Measurements from ENCODE around the gene NPFF.

NPFF gene

DNA sequence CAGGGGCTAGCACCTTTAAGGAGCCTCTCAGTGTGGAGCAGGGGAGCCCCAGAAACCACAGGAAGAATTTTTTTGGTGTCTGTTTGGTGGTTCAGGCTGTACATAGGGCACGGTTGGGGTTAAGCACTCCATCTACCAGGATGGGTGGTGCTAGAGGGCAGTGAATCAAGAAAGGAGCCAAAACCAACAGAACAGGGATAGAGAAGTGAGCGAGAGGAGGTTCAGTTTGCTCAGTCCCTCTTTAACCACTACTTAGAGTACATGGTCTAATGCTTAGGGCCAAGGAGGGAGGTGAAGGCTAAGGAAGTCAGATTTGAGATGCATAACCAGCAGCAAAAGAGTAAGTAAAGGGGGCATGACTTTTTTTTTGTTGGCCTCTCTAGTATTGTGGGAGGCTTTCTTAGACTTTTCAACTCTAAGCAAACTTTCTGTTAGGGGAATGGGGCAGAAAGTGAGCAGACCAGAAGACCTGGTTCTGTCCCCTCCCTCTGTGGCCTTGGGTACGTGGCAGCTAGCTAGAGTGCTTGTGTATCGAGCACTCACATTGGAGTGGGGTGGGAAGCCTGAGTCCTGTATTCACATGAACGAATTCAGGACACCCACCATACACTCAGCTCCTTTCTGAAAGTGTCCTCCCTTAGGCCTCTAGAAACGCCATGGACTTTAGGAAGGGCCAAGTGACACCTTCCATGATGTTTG is 6.6 kb upstream of the NPFF start:
- no peak for DNase-seq

- DNase-seq = no peak
These were observed 3.0 kb upstream of the NPFF start for GRCh38 chr12:53510181-53510812.

DNA sequence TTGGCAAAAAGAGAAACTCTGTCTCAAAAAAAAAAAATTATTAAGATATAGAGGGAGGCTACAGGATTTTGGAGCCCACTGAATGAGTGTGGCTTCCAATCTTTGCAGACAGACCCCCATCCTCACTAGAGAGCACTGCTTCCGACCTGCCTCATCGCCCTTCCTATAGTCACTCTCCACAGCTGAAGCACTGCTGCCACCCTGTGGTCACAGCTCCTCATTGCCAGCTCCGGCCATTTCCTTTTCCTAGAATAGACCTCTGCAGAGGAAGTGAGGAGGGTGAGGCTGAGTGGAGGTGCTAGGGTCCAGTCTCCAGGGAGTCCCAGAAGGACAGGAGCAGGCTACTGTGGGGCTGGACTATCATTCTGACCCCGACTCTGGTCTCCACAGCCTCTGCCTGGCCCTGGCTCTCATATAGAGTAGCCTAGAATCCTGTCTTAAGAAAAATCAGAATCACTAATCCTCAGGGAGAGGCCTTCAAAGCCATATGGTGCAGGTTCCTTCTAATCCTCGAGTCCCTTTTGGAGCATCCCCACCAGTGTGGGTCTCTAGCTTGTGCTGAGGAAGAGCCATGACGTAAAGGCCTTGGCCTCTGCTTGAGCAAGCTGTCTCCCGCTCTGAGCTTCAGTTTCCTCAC is 1.4 kb upstream of the NPFF start:
- peak; percentile 20 to 77 (median 72) for DNase-seq

- DNase-seq = no peak
These were observed 260 bp upstream of the NPFF start for GRCh38 chr12:53507603-53507885.

GRCh38 chr12:53506450-53506785 is 866 bp downstream of the NPFF start:
- DNase-seq = no peak

- DNase-seq = no peak
These were observed 1.5 kb downstream of the NPFF start for GRCh38 chr12:53505555-53506449.

- no peak for DNase-seq
These were observed 2.2 kb downstream of the NPFF start for GRCh38 chr12:53505086-53505485.

GRCh38 chr12:53504004-53504920 is 3.0 kb downstream of the NPFF start:
- DNase-seq = no peak

DNA sequence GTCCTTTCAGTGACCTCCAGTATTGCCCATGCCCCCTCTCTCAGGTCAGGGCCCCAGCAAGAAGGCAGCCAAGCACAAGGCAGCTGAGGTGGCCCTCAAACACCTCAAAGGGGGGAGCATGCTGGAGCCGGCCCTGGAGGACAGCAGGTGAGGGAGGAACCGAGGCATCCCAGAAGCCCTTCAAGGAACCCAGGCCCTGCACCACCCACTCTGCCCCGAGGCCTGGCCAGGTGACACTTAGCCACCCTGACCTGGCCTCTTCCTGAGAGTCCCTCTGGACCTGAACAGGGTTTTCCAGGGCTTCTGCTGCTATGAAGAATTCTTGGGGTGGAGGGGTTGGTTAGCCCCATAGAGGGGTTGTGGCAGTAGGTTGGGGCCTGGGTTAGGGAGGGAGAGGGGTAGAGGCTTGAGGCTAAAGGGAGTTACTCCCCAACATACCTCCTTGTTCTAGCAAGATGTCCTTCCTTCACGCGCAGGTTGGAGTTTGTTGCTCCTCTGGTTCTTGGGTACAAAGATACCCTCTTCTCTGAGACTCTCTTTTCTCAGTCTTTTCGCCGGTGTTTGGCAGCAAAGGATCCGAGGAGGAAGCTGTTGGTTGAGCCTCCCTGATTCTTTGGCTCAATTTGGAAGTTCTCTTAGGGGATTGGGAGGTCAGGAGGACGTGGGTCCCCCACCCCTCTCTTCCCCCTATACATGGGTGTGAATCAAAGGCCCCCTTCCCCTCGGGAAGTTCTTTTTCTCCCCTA is 4.1 kb downstream of the NPFF start:
- DNase-seq = no peak

DNA sequence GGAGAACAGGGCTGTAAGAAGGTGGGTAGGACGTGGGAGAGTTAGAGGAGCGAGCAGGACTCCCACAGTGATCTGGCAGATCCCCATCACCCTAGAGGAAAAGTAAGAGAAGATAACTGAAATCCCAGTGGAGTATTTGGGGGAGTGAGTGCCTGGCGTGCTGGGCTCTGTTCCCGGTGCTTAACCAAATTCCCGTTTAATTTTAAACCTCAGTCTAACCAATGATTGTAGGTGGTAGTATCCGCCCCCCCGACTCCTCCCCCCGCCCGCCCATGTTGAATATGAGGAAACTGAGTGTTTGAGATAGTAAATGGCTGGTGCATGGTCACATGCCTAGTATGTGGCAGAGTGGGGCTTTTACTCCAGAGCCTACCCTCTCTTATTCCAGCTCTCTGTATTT is 5.0 kb downstream of the NPFF start:
- no peak for DNase-seq

- DNase-seq = no peak
These were observed 5.6 kb downstream of the NPFF start for GRCh38 chr12:53501615-53502181.

DNA sequence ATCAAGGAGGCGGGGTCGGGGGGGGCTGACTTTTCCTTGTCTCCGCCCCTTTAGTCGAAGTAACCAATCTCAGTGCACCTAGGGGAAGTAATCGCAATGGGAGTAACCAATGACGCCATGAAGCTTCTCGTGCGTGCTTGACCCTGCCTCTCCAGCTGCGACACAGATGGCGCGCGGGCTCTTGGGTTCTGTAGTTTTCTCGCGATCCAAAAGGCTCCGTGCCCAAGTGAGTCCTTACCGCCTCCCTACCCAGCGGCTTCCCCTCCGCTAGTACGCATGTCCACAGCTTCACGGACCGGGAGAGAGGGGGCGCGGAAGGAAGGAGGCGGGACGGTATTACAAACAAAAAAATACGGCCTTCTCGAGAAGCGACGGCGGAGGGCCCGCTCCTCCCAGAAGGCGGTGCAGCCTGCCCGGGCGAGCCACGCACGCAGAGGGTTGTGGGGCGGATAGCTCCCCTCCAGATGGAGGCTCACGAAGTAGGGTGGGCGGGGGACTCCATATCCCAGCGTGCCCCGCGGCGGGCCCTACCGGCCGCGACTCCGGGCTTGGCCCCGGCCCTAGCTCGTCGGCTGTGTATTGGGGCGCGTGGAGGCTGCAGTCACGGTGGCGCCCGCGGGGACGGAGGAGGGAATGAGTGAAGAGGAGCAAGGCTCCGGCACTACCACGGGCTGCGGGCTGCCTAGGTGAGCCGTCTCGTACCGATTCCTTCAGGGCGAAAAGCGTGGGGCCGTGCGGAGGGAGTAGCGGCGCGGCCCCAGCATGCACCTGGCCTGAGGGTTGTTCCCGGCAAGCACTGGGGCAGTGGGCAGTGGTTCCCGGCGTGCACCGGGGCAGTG is 6.3 kb downstream of the NPFF start, which contains the start of gene TARBP2:
Gene TARBP2, plus strand, starts transcription at position 508 of the 839 bp plus-strand sequence. Its CDS starts 126 bp downstream, at position 634.
- DNase-seq = peak; percentile 98 to 100 (median 99)

DNA sequence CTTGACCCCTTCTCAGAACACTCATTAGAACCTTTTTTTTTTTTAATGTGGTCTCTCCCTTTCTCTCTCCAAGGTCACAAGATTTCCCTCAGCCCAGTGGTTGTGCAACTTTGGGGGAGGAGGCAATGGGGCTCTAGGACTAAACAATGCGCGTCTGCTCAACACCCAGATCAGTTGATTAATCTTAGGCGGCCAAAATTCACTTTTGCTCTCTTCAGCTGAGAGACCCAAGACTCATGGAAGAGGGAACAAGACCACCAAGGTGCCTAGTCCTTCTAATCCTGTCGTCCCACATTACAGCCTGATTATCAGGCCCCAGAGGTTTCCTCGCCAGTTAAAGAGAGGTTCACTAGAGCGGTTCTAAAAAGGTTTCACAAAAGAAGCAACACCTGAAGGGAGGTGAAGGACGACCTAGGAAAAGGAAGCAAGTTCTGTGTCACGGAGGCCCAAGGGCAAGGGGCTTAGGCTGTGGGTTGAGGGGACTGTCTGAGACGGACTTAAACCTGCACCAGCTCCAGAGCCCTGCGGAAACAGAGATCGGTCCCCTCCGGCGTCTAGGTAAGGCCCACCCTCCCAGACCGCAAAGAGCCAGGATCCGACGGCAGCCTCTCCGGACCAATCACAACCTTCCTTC is 7.0 kb downstream of the NPFF start:
- DNase-seq = peak in 1 of 6 experiments; percentile 23

- DNase-seq = peak; percentile 36 to 74 (median 64)
These were observed 7.8 kb downstream of the NPFF start, which contains the start of gene MAP3K12 for GRCh38 chr12:53499266-53500141. TSS of gene MAP3K12 (minus strand) at chr12:53499458. CDS start at chr12:53487391, 12,067 bp downstream.

- no peak for DNase-seq
These were observed 9.1 kb downstream of the NPFF start for GRCh38 chr12:53498235-53498630.

GRCh38 chr12:53497461-53497860 is 9.8 kb downstream of the NPFF start:
- DNase-seq = no peak

- no peak for DNase-seq
These were observed 10.6 kb downstream of the NPFF start for GRCh38 chr12:53496752-53497032.

GRCh38 chr12:53495903-53496751 is 11.2 kb downstream of the NPFF start:
- no peak for DNase-seq
